OCI-LY7 (cell line): ENCODE data around the gene NPR3. TPM values are rescaled to one million over a fixed set of nuclear protein-coding genes. Genes with fewer than 3 reads are reported as not detected.
A peak's percentile ranks its signal among the peaks of the same experiment; 100 is the strongest.

Experiments used
- BruUV-seq: library from RNA; stranded (reverse); fragments of 400-500 nt; replicated peaks from 2 replicates; lab custom pipeline; 2021; lab: Mats Ljungman, UMichigan
- CTCF ChIA-PET: fragments of 300-600 bp; sonication (Branson Sonifier 250); formaldehyde crosslinking; loops from one replicate; lab custom pipeline; 2022; ENCODE audit warnings: antibody characterized with exemption; ENCODE audit not compliant: unreplicated experiment; lab: Charles Lee
- POLR2A ChIA-PET: fragments of 300-600 bp; sonication (Branson Sonifier 250); formaldehyde crosslinking; loops from one replicate; lab custom pipeline; 2022; ENCODE audit warnings: antibody characterized with exemption; lab: Charles Lee
- DNase-seq: peaks from one replicate; pipeline ENCODE4 v3.0.0-alpha.2; 2015; ENCODE audit warnings: low spot score
- H2AFZ ChIP-seq: fragments of 200-600 bp; sonication (generic), shearing (Covaris generic); 2 replicates; pipeline ENCODE4 v1.6.1; 2014; ENCODE audit warnings: mild to moderate bottlenecking, antibody characterized with exemption, low read length, moderate library complexity
- H3K27ac ChIP-seq: fragments of 200-600 bp; sonication (generic); 2 replicates; pipeline ENCODE4 v1.5.1; 2014; ENCODE audit warnings: mixed run types, low read depth, mild to moderate bottlenecking, moderate library complexity, low read length, inconsistent platforms; ENCODE audit not compliant: poor library complexity, severe bottlenecking
- H3K36me3 ChIP-seq: fragments of 200-600 bp; sonication (generic); 2 replicates; pipeline ENCODE4 v1.6.1; 2014; ENCODE audit warnings: mild to moderate bottlenecking, antibody characterized with exemption, low read length, moderate library complexity, mixed read lengths; ENCODE audit not compliant: insufficient read depth
- H3K4me1 ChIP-seq: fragments of 200-600 bp; sonication (generic); 2 replicates; pipeline ENCODE4 v1.5.1; 2014; ENCODE audit warnings: mild to moderate bottlenecking, low read length; ENCODE audit not compliant: insufficient read depth, poor library complexity, severe bottlenecking
- H3K4me2 ChIP-seq: fragments of 200-600 bp; sonication (generic); 2 replicates; pipeline ENCODE4 v1.6.1; 2014; ENCODE audit warnings: mild to moderate bottlenecking, low read length
- H3K4me3 ChIP-seq: fragments of 200-600 bp; sonication (generic); 2 replicates; pipeline ENCODE4 v1.5.1; 2014; ENCODE audit warnings: mild to moderate bottlenecking, low read depth, low read length; ENCODE audit not compliant: poor library complexity, severe bottlenecking
- H3K79me2 ChIP-seq: fragments of 200-600 bp; sonication (generic); 2 replicates; pipeline ENCODE4 v1.6.1; 2016; ENCODE audit warnings: low read depth, mild to moderate bottlenecking, low read length, moderate library complexity, mixed read lengths; ENCODE audit not compliant: insufficient read depth
- H3K9me2 ChIP-seq: fragments of 200-600 bp; sonication (generic); 2 replicates; pipeline ENCODE4 v1.6.1; 2016; ENCODE audit warnings: mild to moderate bottlenecking, low read length, mixed read lengths; ENCODE audit not compliant: insufficient read depth
- H3K9me3 ChIP-seq: fragments of 200-600 bp; sonication (generic); 2 replicates; pipeline ENCODE4 v1.6.1; 2014; ENCODE audit warnings: mild to moderate bottlenecking, mixed run types, low read length, mixed read lengths
- H4K20me1 ChIP-seq: fragments of 200-600 bp; sonication (generic); 2 replicates; pipeline ENCODE4 v1.6.1; 2014; ENCODE audit warnings: mild to moderate bottlenecking, antibody characterized with exemption, low read length, moderate library complexity, mixed read lengths; ENCODE audit not compliant: insufficient read depth
- EZH2phosphoT487 ChIP-seq: fragments of 200-600 bp; sonication (generic); IDR thresholded peaks from 2 replicates; pipeline ENCODE4 v1.6.1; 2018; ENCODE audit warnings: low read depth, borderline replicate concordance, mild to moderate bottlenecking, mixed run types, antibody characterized with exemption, low read length, moderate library complexity, mixed read lengths
- intact Hi-C: fragments of 100-400 bp; cut with micrococcal nuclease; formaldehyde crosslinking; loops from one replicate; pipeline ENCODE4 v1.10.0; 2022; ENCODE audit not compliant: unreplicated experiment
- total RNA-seq, 2 experiments: library from RNA; depleted of rRNA in 1 of 2; stranded (reverse); fragments of >200 nt in 1 of 2; shearing (Covaris generic) in 1 of 2; gene quantifications; 2 replicates each; pipeline ENCODE4 v1.2.3, GENCODE V29; 2014 to 2022
- TF ChIP-seq, protein P1 (sequence below): fragments of 200-600 bp; sonication (generic); conservative IDR thresholded peaks from 2 replicates; pipeline ENCODE4 v1.5.1; 2014; ENCODE audit warnings: mild to moderate bottlenecking, antibody characterized with exemption, low read length, moderate library complexity, mixed read lengths

Gene NPR3
- total RNA-seq, 2 experiments from 2014 or later = not detected

GRCh38 chr5:32690153-32690552 is 21.0 kb upstream of the NPR3 start:
- BruUV-seq = no TSS peak

GRCh38 chr5:32690666-32691065 is 20.5 kb upstream of the NPR3 start:
- H4K20me1 ChIP-seq = no peaks in the 10 kb centered on the region
- no peak overlapping the region for H3K4me3 ChIP-seq
- TF ChIP-seq, protein P1, sequence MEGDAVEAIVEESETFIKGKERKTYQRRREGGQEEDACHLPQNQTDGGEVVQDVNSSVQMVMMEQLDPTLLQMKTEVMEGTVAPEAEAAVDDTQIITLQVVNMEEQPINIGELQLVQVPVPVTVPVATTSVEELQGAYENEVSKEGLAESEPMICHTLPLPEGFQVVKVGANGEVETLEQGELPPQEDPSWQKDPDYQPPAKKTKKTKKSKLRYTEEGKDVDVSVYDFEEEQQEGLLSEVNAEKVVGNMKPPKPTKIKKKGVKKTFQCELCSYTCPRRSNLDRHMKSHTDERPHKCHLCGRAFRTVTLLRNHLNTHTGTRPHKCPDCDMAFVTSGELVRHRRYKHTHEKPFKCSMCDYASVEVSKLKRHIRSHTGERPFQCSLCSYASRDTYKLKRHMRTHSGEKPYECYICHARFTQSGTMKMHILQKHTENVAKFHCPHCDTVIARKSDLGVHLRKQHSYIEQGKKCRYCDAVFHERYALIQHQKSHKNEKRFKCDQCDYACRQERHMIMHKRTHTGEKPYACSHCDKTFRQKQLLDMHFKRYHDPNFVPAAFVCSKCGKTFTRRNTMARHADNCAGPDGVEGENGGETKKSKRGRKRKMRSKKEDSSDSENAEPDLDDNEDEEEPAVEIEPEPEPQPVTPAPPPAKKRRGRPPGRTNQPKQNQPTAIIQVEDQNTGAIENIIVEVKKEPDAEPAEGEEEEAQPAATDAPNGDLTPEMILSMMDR = no peak
- no peak for TF ChIP-seq EZH2phosphoT487
- H2AFZ ChIP-seq = no peak overlapping the region
- CTCF ChIA-PET = no interaction called here
- no peaks in the 10 kb centered on the region for H3K79me2 ChIP-seq
- POLR2A ChIA-PET = no interaction called here
- no TSS peak for BruUV-seq
- DNase-seq = no peak
- no peaks in the 10 kb centered on the region for H3K9me3 ChIP-seq
- H3K27ac ChIP-seq = no peak overlapping the region
- no peaks in the 10 kb centered on the region for H3K4me1 ChIP-seq
- intact Hi-C loops = no loop called here
- H3K36me3 ChIP-seq = no peaks in the 10 kb centered on the region
- H3K4me2 ChIP-seq = no peak overlapping the region
- H3K9me2 ChIP-seq = no peaks in the 10 kb centered on the region

More at GRCh38 chr5:32690153-32690552, 21.0 kb upstream of the NPR3 start:
- TF ChIP-seq, protein P1 = peak; percentile 58
- no peak for TF ChIP-seq EZH2phosphoT487
- intact Hi-C loops = no loop called here
- Histone ChIP-seq H3K4me3 (no peak overlapping the region), H3K27ac (no peak overlapping the region), H3K9me3 (no peaks in the 10 kb centered on the region), H3K4me1 (no peaks in the 10 kb centered on the region), H2AFZ (no peak overlapping the region), H3K79me2 (no peaks in the 10 kb centered on the region), H3K36me3 (no peaks in the 10 kb centered on the region), H4K20me1 (no peaks in the 10 kb centered on the region), H3K9me2 (no peaks in the 10 kb centered on the region), H3K4me2 (no peak overlapping the region)
- ChIA-PET CTCF (no interaction called here), POLR2A (no interaction called here)
- DNase-seq = peak; percentile 4

- ChIA-PET POLR2A (interaction anchor here (0.7 kb wide), 1 partner anchor 139 kb away, joined by 3 read pairs; no protein-coding TSS in a partner anchor), CTCF (no interaction called here)
- no peak for DNase-seq
- BruUV-seq = no TSS peak
- Histone ChIP-seq H3K4me2 (no peak overlapping the region), H3K79me2 (no peaks in the 10 kb centered on the region), H3K27ac (no peak overlapping the region), H4K20me1 (no peaks in the 10 kb centered on the region), H3K36me3 (no peaks in the 10 kb centered on the region), H3K4me1 (no peaks in the 10 kb centered on the region), H3K9me2 (no peaks in the 10 kb centered on the region), H3K4me3 (no peak overlapping the region), H2AFZ (no peak overlapping the region), H3K9me3 (no peaks in the 10 kb centered on the region)
- TF ChIP-seq, protein P1 = no peak
- TF ChIP-seq EZH2phosphoT487 = no peak
- intact Hi-C loops = no loop called here
These were observed 18.9 kb upstream of the NPR3 start for GRCh38 chr5:32692036-32692746.
